ENCODE results near the gene DENND6A.

DNA sequence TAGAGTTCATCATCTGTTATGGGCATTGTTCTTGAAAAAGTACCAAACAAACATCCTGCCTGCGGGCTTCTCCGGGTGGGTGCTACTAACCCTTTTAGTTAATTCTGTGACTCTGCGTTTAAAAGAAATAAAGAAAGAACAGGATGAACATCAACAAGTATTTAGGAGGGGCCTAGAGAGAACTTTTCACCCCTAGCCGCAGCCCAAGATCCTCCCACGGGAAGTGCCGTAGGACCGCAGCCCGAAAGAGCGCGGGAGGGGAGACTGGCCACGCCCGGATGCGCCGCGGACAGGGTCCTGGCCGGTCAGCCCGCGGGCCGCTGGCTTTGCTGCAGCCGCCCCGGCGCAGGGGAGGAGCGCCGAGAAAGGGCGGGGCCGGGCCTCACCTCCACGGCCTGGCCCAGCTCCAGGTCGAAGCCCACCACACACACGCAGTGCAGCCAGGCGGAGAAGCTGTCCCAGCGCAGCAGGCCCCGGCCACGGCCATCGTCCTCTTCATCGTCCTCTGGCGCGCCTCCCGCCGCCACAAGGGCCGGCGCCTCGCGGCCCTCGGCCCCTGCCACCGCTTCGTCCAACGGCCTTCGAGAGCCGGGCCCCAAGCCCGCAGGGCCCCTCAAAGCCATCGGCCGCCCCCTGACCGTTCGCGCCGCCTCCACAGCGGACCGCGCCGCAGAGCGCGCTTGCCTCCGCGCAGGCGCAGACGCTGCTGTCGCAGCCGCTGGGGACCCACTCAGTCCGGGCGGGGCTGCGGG, at the start of gene DENND6A:
- TF ChIP-seq, protein P1, sequence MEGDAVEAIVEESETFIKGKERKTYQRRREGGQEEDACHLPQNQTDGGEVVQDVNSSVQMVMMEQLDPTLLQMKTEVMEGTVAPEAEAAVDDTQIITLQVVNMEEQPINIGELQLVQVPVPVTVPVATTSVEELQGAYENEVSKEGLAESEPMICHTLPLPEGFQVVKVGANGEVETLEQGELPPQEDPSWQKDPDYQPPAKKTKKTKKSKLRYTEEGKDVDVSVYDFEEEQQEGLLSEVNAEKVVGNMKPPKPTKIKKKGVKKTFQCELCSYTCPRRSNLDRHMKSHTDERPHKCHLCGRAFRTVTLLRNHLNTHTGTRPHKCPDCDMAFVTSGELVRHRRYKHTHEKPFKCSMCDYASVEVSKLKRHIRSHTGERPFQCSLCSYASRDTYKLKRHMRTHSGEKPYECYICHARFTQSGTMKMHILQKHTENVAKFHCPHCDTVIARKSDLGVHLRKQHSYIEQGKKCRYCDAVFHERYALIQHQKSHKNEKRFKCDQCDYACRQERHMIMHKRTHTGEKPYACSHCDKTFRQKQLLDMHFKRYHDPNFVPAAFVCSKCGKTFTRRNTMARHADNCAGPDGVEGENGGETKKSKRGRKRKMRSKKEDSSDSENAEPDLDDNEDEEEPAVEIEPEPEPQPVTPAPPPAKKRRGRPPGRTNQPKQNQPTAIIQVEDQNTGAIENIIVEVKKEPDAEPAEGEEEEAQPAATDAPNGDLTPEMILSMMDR (conservative IDR thresholded peaks at IDR 0.05 in 1 of 2, IDR thresholded peaks at IDR 0.05 in 1 of 2; ENCODE audit: low read depth in 1 of 2, low read length in 2 of 2), result no peak
- TF ChIP-seq EZH2 (IDR thresholded peaks at IDR 0.05; ENCODE audit: low read length, missing control alignments), result no peak

All from fibroblast of lung (primary cell).